ENCODE measurements around the gene PSMB8.

The PSMB8 gene

GRCh38 chr6:32845384-32845884 is 1.6 kb upstream of the PSMB8 start:
- in situ Hi-C loops (cut with MboI; ENCODE audit: low pct_unique_long_range_greater_than_20kb, low sequenced_read_pairs, unreplicated experiment): no loop called here
- DNase-seq (ENCODE audit: low spot score): no peak
- TF ChIP-seq CTCF (IDR thresholded peaks at IDR 0.05; ENCODE audit: extremely low read depth, insufficient read depth, missing control alignments): no peak

- no peak for DNase-seq (ENCODE audit: low spot score)
Observed at GRCh38 chr6:32844839-32845383, 1.1 kb upstream of the PSMB8 start.

GRCh38 chr6:32843331-32843978 is 392 bp downstream of the PSMB8 start:
- in situ Hi-C loops (cut with MboI; ENCODE audit: low pct_unique_long_range_greater_than_20kb, low sequenced_read_pairs, unreplicated experiment): no loop called here
- DNase-seq (ENCODE audit: low spot score): no peak
- TF ChIP-seq CTCF (IDR thresholded peaks at IDR 0.05; ENCODE audit: extremely low read depth, insufficient read depth, missing control alignments): no peak

More at GRCh38 chr6:32844839-32845383, 1.1 kb upstream of the PSMB8 start:
- TF ChIP-seq CTCF (IDR thresholded peaks at IDR 0.05; ENCODE audit: extremely low read depth, insufficient read depth, missing control alignments): no peak
- in situ Hi-C loops (cut with MboI; ENCODE audit: low pct_unique_long_range_greater_than_20kb, low sequenced_read_pairs, unreplicated experiment): no loop called here

- DNase-seq (ENCODE audit: low spot score): no peak
- in situ Hi-C loops (cut with MboI; ENCODE audit: low pct_unique_long_range_greater_than_20kb, low sequenced_read_pairs, unreplicated experiment): no loop called here
- no peak for TF ChIP-seq CTCF (IDR thresholded peaks at IDR 0.05; ENCODE audit: extremely low read depth, insufficient read depth, missing control alignments)
Observed at GRCh38 chr6:32842690-32843089, 1.2 kb downstream of the PSMB8 start.

GRCh38 chr6:32842021-32842650 is 1.7 kb downstream of the PSMB8 start:
- TF ChIP-seq CTCF (IDR thresholded peaks at IDR 0.05; ENCODE audit: extremely low read depth, insufficient read depth, missing control alignments): no peak
- in situ Hi-C loops (cut with MboI; ENCODE audit: low pct_unique_long_range_greater_than_20kb, low sequenced_read_pairs, unreplicated experiment): no loop called here
- no peak for DNase-seq (ENCODE audit: low spot score)

GRCh38 chr6:32840604-32841246 is 3.1 kb downstream of the PSMB8 start:
- peak; percentile 57 for DNase-seq (ENCODE audit: low spot score)
- TF ChIP-seq CTCF (IDR thresholded peaks at IDR 0.05; ENCODE audit: extremely low read depth, insufficient read depth, missing control alignments): no peak
- in situ Hi-C loops (cut with MboI; ENCODE audit: low pct_unique_long_range_greater_than_20kb, low sequenced_read_pairs, unreplicated experiment): no loop called here

Data from GM13977 (cell line).